Esophagus squamous epithelium (tissue), 4 donors: ENCODE results near the gene C17orf67.

Experiments
- POLR2A ChIP-seq, 4 donors: fragments of 450-650 bp; IDR thresholded peaks; one replicate each; pipeline ENCODE4 v1.6.1; 2017; ENCODE audit warnings: antibody characterized with exemption in 4 of 4, mild to moderate bottlenecking in 4 of 4, moderate library complexity in 3 of 4
- TF ChIP-seq, protein P1 (sequence below), 6 experiments: fragments of 450-650 bp in 4 of 6; fragments of 200-600 bp in 2 of 6; sonication (generic) in 2 of 6; IDR thresholded peaks; one replicate each; pipeline ENCODE4 v1.5.1; 2016 to 2019; ENCODE audit warnings: antibody characterized with exemption in 6 of 6, mild to moderate bottlenecking in 4 of 6, moderate library complexity in 4 of 6

DNA sequence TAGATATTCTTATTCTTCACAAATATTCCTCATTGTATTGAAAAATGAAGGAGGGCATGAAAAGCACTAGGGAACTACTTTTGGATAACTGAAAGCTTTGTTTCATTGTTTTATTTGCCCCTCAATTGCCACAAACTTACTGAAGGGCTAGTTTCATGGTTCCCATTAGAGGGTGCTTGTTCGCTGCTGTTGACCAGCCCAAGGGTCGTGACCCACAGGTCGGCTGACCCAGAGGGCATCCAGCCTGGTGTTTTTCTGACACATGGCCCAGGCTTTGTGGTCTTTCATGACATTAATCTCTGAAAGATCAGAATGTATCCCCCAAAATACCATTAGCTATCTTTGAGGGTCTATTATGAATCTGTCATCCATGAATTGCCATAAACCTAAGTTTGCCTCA lies 30.3 kb upstream of the C17orf67 start:
- TF ChIP-seq, protein P1, sequence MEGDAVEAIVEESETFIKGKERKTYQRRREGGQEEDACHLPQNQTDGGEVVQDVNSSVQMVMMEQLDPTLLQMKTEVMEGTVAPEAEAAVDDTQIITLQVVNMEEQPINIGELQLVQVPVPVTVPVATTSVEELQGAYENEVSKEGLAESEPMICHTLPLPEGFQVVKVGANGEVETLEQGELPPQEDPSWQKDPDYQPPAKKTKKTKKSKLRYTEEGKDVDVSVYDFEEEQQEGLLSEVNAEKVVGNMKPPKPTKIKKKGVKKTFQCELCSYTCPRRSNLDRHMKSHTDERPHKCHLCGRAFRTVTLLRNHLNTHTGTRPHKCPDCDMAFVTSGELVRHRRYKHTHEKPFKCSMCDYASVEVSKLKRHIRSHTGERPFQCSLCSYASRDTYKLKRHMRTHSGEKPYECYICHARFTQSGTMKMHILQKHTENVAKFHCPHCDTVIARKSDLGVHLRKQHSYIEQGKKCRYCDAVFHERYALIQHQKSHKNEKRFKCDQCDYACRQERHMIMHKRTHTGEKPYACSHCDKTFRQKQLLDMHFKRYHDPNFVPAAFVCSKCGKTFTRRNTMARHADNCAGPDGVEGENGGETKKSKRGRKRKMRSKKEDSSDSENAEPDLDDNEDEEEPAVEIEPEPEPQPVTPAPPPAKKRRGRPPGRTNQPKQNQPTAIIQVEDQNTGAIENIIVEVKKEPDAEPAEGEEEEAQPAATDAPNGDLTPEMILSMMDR (IDR thresholded peaks at IDR 0.05) = no peak
- no peak for TF ChIP-seq POLR2A (IDR thresholded peaks at IDR 0.05)
